Stimulated activated CD4-positive, alpha-beta T cell treated with anti-CD3 and anti-CD28 coated beads, Interleukin-4, amount 100 ng/mL, for 24 hours (primary cell): Measurements from ENCODE around the gene CACNA2D3.

Source experiments
- DNase-seq: peaks from one replicate; pipeline ENCODE4 v3.0.0-alpha.2; 2020

The CACNA2D3 gene

DNA sequence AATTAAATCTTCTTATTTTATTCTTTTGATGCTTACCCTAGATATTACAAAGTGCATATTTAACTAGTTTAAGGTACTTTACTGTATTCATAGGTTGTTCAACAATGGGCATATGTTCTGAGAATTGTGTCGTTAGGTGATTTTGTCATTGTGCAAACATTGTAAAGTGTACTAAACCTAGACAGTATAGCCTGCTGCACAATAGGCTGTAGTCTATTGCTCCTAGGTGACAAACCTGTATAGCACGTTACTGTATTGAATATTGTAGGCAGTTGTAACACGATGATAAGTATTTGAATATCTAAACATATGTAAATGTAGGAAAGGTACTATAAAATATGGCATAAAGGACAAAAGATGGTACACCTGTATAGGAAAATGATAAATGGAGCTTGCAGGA, 100.7 kb downstream of the CACNA2D3 start:
- no peak for DNase-seq

DNA sequence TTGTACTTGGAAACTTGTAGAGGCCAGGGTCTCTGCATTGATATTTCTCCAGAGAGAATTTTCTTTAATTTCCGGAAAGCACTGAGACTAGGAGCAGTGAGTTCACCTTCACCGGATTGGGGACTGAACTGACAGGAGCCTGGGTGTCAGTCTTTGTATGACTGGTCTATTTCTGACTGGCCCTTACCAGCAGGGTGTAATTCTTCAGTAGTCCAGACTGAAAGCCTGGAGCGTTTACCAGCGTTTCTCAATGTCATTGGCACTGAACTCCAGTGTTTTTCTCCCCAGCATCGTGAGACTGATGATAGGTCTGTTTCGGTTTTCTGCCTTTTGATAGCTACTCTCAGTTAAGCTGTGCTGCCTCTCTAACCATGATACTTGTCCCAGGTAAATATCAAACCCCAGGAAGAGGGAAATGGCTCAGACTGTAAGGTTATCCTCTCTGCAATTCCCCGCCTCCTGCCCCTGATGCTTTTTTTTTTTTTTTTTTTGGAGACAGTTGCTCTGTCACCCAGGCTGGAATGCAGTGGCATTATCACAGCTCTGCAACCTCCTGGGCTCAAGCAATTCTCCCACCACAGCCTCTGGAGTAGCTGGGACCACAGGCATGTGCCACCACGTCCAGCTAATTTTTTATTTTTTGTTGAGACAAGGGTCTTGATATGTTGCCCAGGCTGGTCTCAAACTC, 103.6 kb downstream of the CACNA2D3 start:
- DNase-seq, result no peak

DNA sequence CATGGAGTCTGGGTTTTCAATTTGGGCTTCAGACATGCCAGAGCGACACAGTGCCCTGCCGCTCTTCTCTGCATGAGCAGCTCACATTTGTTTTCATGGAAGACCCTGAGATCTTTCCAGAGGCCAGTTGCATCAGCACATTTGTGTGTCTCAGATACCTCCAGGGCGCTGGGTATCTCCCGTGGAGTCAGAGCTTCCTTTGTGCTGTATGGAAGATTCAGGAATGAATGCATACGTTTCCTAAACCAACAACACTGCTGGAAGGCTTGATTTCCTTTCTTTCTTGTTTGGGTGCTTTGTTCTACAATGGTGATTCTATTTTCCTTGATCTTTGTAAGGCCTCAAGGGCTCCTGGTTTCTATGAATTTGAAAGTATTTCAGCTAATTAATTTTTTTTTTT, 106.5 kb downstream of the CACNA2D3 start:
- DNase-seq, result no peak

DNA sequence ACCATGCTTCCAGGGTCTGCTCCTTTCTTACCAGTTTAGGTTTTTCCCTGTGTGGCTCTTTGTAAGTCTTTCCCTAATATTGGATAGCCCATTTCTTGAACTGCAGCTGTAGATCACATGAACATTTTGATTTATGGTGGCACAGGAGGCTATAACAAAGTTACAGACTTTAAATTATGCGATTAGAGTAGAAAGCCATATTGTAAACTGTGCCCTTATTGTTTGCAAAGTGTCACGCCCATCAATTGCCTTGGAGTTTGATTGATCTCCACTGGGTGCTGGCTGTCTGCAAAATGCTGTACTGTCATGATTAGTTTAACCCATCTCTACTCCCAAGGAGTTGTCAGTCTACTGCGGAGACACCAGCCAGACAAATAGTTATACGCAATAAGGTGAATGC, 110.3 kb downstream of the CACNA2D3 start:
- DNase-seq, result no peak

DNA sequence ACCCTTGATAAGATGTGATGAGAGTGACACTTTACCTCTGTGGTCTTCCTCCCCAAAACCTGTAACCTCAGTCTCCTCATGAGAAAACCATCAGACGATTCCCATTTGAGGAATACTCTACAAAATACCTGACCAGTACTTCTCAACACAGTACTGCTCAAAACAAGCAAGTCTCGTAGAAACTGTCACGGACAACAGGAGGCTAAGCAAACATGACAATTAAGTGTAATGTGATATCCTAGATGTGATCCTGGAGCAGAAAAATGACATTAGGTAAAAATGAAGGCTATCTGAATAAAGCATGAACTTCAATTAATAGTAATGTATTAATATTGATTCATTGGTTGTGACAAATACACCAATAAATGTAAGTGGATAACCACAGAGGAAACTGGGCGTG, 113.6 kb downstream of the CACNA2D3 start:
- DNase-seq, result no peak

DNA sequence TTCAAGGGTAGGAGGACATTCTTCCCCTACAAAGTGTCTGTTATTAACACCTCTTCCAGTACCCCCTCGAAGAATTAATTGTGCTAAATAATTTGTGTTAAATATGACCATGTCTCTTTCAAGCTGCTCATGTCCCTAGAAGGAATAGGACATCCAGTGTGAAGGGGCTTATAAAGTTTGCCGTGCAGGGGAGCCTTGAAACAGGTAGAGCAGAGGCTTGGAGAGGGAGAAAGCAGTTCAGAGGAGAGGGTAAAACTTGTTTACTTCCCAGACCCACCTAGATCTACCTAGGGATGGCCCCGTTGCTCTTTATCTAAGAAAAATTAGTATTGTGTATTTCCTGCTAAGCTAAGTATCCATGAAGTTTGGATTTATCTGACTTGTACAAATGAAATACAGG, 114.8 kb downstream of the CACNA2D3 start:
- DNase-seq, result no peak

DNA sequence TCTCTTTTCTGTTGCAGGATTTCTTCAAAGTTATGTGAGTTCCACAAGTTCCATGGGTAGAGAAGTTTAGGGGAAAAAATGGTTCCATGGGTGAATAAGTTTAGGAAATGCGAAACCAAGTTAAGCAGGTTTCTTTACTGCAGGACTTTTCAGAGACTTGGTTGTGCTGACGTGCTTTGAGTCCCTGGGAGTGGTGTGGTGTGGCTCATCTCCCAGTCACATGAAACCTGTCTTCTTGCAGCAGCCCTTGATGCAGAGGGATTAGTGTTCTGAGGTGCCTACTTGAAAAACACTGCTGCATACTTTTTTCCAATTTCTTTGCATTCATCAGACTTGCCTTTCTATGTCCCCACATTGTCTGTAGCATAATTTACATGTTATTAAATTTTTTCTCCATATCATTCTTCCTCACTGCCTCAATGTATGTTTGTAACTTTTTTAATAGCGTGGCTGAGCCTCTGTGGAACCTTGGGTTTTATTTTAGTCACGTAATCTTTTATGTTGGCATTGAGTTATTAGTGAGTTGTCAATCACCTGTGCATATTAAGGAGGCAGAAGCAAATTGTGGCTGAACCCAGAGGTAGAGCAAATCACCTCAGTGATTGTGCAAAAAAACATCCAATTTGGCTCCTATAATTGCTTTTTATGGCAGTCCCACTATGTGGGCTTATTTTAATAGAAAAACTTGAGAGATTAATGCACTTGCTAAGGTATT, 115.6 kb downstream of the CACNA2D3 start:
- DNase-seq, result no peak

DNA sequence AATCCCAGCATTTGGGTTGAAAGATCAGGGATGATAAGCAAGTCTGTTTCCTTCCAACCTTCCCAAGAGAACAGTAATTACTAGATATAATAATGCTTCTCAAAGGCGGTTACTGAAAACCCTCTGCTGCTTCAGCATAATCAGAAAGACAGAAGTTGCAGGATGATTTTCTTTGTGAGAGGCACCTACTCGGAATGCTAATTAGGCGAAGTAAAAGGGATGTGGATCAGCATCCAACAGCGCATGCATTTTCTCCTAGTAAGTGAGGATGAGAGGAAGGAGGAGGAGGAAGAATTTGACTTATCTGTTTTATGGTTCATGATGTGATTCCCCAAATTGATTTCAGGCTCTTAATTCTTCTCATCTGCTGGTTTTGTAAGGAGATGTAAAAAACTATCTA, 118.0 kb downstream of the CACNA2D3 start:
- DNase-seq, result no peak

DNA sequence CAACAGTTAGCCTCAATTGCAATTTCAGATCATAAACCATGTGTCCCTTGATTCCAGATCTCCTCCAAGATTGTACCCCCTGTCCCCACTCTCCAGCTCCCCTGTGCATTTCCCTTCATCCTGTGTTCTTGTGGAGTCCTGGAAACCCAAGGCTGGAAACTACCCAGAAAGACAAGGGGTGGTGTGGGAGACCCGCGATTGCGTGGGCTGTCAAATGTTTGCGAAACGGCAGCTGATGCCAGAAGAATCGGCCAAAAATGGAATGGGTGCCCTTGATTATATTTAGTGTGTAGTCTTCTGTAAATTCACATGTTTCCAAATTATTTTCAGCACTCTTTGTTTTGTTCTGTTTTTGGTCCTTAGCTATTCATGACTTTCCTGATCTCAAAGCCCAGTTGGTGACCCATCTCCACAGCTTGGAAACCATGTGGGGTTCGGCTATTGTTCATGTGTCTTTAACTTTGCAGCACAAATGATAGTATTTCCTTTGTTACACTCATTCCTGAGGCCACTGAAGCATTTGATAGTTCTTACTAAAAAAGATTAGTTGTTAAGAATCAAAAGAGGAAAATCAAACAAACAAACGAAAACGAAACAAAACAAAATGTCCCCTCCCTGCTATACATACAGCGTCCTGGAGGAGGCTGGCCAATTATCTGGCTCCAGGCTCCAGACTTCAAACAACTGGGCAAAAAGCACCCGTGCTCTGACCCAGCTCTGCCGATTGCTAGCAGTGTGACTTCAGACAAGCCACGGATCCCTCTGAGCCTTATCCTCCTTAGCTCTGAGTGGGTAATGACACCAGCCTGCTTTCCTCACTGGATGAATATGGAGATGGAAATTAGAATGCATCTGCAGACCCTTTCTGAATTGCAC, 120.9 kb downstream of the CACNA2D3 start:
- no peak for DNase-seq

DNA sequence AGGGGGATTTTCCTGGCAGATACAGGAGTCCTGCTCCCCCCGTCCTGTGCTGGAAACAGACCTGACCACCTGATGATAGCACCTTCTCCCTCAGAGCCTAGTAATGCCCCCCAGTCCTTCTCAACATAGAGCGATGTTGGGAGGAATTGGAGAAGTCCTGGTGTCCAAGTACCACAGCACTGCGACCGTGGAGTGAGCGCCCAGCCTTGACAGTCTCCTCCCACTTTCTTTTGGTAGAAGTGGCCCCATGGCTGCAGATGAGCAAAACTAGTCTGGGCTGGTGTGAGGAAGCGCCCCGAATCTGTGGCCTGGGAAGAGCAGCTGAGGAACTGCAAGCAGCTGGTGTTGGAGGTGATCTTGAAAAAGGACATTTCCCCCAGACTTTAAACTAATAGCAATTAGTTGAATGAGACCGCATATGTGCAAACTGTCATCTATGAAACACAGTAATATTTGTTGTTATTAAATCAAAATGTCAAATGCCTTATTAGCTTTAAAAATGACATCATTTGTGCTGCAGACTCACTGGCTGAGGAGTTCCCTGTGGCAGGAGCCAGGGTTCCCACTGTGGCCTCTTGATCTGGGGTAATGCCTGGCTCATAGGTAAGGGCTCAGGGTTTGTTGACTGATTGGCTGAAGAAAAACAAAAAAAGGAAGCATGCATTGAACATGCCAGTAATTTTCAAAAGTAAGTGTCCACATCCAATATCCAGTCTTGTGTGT, 121.8 kb downstream of the CACNA2D3 start:
- DNase-seq, result no peak

DNA sequence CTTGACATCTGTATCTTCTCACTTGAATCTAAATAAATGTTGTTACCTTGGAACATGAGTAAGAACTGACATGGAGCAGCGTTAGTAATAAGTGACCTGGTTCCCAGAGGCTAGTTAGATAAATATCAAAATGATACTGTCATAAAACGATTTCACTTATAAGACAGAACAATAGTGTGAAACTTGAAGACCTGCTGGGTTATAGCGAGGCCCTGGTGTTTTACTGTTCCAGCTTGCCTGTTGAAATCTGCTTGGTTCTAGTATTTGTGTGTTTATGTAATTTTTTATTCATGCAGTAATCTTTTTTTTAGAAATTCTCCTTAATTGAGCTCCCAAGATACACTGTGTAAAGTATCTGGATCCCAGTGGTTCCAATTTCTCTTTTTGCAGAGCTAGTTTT, 129.4 kb downstream of the CACNA2D3 start:
- no peak for DNase-seq

DNA sequence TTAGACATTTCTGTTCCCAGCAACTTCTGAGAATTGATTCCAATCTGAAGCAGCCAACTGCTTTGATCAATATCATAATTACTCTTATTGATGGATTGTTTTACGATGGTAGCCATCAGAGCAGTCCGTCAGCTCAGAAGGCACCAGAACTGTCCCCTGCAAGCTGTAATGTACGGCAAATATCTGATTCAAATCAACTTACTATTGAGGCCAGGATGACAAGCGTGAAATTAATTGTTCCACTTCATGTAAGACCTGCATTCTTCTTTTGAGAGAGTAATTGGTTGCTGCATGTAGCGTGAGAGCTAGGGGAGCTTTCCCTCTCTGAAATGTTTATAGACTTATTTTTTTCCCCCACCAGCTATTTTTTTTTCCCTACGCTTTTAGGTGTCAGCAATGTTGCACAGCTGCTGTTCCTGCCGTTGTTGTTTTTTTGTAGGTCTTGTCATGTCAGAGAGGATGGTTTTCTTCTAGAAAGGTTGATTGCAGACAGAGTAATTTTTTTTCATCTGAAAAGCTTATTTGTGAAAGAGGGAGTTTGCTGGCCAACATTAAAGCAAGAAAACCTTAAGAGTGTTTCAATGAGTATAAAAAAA, 134.9 kb downstream of the CACNA2D3 start:
- no peak for DNase-seq

DNA sequence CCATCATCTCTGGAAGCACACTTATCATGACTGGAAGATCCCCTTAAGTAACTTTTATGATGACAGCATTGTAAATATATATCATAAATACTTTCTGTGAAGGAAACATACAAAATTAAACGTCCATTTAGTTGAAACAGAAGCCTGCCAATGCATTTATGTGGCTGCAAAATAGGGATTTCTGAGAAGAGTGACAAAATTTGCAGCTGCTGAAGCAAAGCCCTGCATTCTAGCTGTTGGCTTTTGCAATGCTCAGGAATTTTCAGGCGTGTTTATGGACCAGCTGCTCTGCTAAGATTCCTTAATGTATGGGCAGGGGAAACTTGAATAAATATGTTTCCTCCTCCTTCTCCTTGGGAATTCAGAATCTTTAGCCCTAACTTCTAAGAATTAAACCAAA, 137.3 kb downstream of the CACNA2D3 start:
- DNase-seq, result no peak

DNA sequence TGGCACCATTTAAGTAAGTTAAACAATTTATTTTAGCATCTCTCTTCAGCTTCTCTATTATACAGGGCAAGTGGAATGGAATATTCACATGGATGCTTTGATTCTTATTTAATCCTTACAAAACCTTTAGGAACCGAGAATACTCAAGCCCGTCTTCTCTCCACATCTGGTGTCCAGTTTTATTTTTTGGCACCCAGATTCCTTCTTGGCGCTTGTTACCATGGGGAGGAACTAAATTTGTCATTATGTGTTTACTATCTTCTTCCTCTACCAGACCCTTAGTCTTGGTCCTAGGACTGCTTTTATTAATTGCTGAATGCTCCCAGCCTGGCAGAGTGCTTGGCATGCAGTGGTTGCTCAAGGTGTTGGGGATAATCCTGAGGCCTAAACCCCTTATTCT, 138.8 kb downstream of the CACNA2D3 start:
- DNase-seq, result no peak

DNA sequence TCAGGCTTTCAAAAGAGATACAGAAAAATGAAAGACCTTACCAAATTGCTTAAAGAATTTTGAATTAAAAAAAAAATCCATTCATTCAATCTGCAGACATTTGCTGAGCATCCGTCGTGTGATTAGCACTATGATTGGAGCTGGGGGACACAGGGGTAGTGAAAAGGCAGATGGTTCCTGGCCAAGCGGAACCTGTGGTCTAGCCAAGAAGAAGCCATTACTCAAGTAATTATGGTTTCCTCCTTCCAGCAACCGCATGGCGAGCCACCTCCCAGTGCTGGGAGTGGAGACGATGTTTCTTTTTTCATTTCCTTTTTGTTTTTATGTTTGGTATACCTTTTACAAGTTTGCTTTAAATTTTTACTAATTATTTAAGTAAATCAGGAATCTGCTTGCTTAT, 140.2 kb downstream of the CACNA2D3 start:
- no peak for DNase-seq

DNA sequence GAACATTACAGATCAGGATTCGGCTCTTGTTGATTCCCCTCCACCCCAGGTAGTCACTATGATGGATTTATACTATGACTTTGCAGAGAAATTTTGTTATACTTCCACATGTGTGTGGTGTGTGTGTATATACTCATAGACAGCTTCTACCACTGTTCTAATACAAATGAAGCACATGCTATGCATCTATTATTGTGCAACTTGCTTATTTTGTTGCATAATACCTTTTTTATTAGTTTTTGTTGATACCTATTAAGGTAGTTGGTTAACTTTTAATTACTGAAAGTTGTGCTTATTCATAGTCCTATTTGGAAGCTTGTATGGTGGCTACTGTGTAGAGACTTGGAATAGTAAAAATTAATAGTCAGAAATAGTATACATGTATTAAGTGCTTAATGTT, 140.6 kb downstream of the CACNA2D3 start:
- no peak for DNase-seq

DNA sequence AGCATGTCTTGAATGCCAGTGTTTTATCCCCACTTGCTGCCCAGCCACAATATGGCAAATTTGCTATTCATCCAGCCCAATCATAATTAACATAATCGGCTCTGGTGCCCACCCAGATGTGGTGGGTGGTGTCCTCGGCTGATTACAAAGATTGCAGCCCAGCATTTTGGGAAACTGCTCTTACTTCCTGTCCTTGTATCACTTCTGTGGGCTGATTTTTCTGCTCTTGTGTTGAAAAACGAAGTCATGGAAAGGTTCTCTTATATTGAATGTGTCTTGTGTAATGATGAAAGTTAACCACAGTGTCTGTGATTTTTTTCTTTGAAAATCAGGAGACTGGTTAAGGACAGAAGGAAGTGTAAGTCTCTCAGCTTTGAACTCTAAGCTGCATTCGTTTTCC, 141.7 kb downstream of the CACNA2D3 start:
- no peak for DNase-seq

DNA sequence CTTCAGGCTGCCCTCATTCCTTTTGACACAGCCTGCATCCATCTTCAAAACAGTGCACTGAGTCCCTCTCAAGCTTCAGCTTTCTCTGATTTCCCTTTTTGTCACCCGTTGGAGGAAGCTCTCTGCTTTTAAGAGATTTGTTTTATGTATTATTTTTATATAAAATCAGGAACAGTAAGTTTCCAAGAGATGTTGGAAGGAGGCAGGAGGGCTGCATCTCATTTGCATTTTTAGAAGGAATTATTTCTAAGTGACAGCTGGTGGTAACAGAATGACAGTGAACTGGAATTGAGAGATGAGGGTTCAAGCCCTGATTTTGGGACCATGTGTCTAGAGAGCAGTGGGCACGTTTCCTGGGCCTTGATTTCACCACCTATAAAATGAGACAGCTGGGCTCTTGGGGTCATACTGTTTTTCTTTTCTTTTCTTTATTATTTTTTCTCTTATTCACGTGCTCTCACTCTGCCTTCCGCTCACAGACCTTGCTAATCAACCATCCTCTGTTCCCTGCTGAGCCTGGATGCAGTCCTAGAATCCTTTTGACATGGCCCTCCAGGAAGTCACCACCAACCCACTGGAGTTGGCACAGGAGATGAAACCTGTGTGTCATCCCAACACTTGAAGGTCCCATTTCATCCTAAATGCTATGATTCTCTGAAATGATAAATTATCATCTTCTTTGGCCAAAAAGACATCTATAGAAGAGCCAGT, 148.6 kb downstream of the CACNA2D3 start:
- DNase-seq, result no peak

DNA sequence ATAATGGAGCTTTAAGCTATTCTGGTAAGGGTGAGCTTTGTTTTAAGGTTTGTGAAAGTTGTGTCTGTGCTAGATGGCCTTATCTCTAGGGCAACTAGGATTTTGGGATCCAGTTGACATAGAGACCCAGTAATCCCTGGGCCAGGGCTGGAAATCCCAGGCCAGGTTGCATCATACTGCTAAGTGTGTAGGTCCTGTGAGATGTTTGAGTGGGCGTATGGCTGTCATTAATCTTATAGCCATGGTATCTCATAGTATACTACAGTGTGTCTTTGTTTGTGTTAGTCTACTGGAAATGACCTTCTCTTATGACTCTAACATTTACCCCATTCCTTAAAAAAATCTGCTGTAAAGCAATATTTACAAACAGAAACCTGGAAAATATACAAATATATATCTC, 151.4 kb downstream of the CACNA2D3 start:
- no peak for DNase-seq

DNA sequence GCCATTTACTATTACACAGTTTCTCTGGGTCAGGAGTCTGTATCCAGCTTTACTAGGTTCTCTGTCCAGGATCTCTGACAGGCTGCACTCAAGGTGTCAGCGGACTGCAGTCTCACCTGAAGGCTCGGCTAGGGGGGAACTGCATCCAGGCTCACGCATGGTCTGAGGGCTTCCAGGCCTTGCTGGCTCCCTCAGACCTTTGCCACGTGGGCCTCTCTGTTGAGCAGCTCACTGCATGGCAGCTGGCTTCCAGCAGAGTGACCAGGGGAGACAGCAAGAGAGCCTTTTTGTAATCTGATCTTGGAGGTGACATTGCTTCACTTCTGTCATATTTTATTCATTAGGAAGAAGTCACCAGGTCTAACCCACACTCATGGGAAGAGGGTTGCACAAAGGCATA, 152.3 kb downstream of the CACNA2D3 start:
- DNase-seq, result no peak

DNA sequence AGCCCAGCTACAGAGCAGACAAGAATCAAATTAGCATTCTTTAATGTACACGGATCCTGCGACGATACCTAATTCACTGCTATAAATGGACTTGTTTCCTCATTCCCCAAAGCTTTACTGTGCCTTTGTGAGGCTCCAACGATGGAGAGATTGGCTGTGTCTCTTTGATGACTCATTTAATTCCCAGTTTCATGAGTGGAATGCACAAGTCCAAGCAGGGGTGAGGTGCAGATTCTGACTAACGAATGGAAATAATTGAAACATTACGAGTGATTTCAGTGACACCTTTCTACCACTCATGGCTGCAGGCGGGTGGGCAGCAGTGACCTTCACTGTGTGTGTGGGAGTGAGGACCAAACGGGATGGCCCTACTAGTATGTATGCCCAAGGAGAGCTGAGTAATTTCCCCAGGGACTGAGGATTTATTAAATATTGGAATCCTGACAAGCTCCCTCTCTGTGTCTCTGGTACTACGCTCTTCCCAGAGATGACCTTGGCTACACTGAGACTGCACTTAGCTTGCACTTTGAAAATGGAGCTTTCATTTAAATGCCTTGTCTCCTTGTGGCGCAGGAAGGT, 156.7 kb downstream of the CACNA2D3 start:
- no peak for DNase-seq

DNA sequence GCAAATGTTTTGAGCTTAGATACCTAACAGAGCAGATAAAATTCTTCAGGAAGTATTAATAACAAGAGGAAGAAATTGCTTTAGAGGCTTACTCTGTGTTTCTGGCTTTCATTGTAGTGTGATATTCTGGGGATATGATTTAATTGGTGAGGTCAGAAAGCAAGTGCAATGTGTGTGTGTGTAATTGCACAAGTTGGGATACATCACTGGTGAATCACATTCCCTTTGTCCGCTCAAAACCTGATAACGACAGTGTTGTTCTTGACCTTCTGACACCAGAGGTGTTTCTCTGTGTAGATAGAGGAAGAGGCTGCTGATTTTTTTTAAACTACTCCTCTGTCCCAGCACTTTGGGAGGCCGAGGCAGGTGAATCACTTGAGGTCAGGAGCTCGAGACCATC, 161.1 kb downstream of the CACNA2D3 start:
- no peak for DNase-seq
